K562 (cell line): ENCODE data around the gene CROCC2. TPM values are rescaled to one million over a fixed set of nuclear protein-coding genes. Genes with fewer than 3 reads are reported as not detected.

Experiments
- ATAC-seq: fragments of 200-7000 bp; cut with Tn5 transposase; 3 replicates; pipeline ENCODE4 v1.9.1; 2020; ENCODE audit warnings: moderate library complexity
- BruUV-seq: library from RNA; stranded (reverse); fragments of 400-500 nt; replicated peaks from 2 replicates; lab custom pipeline; 2021; lab: Mats Ljungman, UMichigan
- CTCF ChIA-PET: fragments of 300-600 bp; formaldehyde crosslinking; extraction: SDS; loops from one replicate; lab custom pipeline; 2021; ENCODE audit warnings: low intra/inter-chr PET ratio; lab: Yijun Ruan, JAX
- POLR2A ChIA-PET: fragments of 300-600, 350-650 bp; sonication (Branson Sonifier 250); formaldehyde crosslinking; extraction: SDS; loops from one replicate; lab custom pipeline; 2021; ENCODE audit warnings: antibody characterized with exemption, inconsistent platforms; lab: Yijun Ruan, JAX
- DNase-seq, 4 experiments: peaks; one replicate each; pipeline versions ENCODE4 v3.0.0 to v3.0.0-alpha.2; 2011 to 2018; ENCODE audit warnings: low spot score in 3 of 4, mixed read lengths in 3 of 4; ENCODE audit errors: extremely low read depth in 1 of 4
- FAIRE-seq: peaks from 2 replicates; lab custom pipeline; 2011; peaks lifted over from hg19 to GRCh38; lab: Jason Lieb, UNC
- H2AFZ ChIP-seq: 2 replicates; pipeline ENCODE4 v1.6.0; 2011; ENCODE audit warnings: low read depth, low read length, control low read depth, inconsistent platforms
- H3K27ac ChIP-seq: fragments of 200-600 bp; 3 replicates; pipeline ENCODE4 v1.8.0; 2011; ENCODE audit warnings: low read depth, mild to moderate bottlenecking, control low read depth, inconsistent platforms, low read length, moderate library complexity, mixed read lengths; ENCODE audit errors: extremely low read depth
- H3K27me3 ChIP-seq, 2 experiments: fragments of 300-600 bp in 1 of 2; 2 replicates in 1 of 2; 3 replicates in 1 of 2; pipeline versions ENCODE4 v1.6.0 to v1.8.0; 2011; ENCODE audit warnings: inconsistent platforms in 2 of 2, low read length in 2 of 2, mild to moderate bottlenecking in 1 of 2, mixed read lengths in 1 of 2, moderate library complexity in 1 of 2; ENCODE audit not compliant: control insufficient read depth in 2 of 2, insufficient read depth in 2 of 2
- H3K36me3 ChIP-seq: fragments of 300-600 bp; 3 replicates; pipeline ENCODE4 v1.8.0; 2011; ENCODE audit warnings: mild to moderate bottlenecking, low read length, inconsistent platforms; ENCODE audit not compliant: control insufficient read depth, insufficient read depth
- H3K4me1 ChIP-seq, 2 experiments: fragments of 200-600 bp in 1 of 2; replicated peaks in 1 of 2; 2 replicates in 1 of 2; 3 replicates in 1 of 2; pipeline versions ENCODE4 v1.5.1 to v1.8.0; 2011; ENCODE audit warnings: inconsistent platforms in 2 of 2, low read length in 2 of 2, mild to moderate bottlenecking in 1 of 2, mixed read lengths in 1 of 2, moderate library complexity in 1 of 2; ENCODE audit not compliant: control insufficient read depth in 2 of 2, insufficient read depth in 2 of 2
- H3K4me2 ChIP-seq: 2 replicates; pipeline ENCODE4 v1.6.1; 2011; ENCODE audit warnings: low read length, control low read depth, inconsistent platforms, mixed read lengths; ENCODE audit not compliant: insufficient read depth
- H3K4me3 ChIP-seq: fragments of 200-600 bp; sonication (generic), shearing (Covaris generic); 2 replicates; pipeline ENCODE4 v1.5.1; 2016; ENCODE audit warnings: control low read depth, inconsistent platforms
- H3K79me2 ChIP-seq: fragments of 200-600 bp; 3 replicates; pipeline ENCODE4 v1.8.0; 2011; ENCODE audit warnings: low read length, inconsistent platforms; ENCODE audit not compliant: control insufficient read depth, insufficient read depth
- H3K9ac ChIP-seq, 2 experiments: 2 replicates each; pipeline versions ENCODE4 v1.6.0 to v1.6.1; 2011; ENCODE audit warnings: low read depth in 2 of 2, low read length in 2 of 2, control low read depth in 1 of 2, inconsistent platforms in 1 of 2, mild to moderate bottlenecking in 1 of 2, mixed read lengths in 1 of 2; ENCODE audit not compliant: insufficient read depth in 1 of 2
- H3K9me1 ChIP-seq: one replicate; pipeline ENCODE4 v1.6.0; 2011; ENCODE audit warnings: inconsistent platforms, mild to moderate bottlenecking, low read length, moderate library complexity; ENCODE audit not compliant: control insufficient read depth, insufficient read depth
- H3K9me3 ChIP-seq: replicated peaks from 2 replicates; pipeline ENCODE4 v1.5.1; 2011; ENCODE audit warnings: low read depth, low read length, inconsistent platforms; ENCODE audit not compliant: control insufficient read depth, insufficient read depth
- H4K20me1 ChIP-seq: replicated peaks from 2 replicates; pipeline ENCODE4 v1.6.1; 2011; ENCODE audit warnings: low read length, inconsistent platforms, mixed read lengths; ENCODE audit not compliant: control insufficient read depth, insufficient read depth
- E2F8 ChIP-seq: fragments of 450-650 bp; IDR thresholded peaks from 2 replicates; pipeline ENCODE4 v1.7.1; 2018; ENCODE audit warnings: mild to moderate bottlenecking, low read depth; ENCODE audit not compliant: partially characterized antibody
- FOXP1 ChIP-seq: sonication (generic); formaldehyde crosslinking; IDR thresholded peaks from 2 replicates; pipeline ENCODE4 v1.8.0; 2022; ENCODE audit warnings: mild to moderate bottlenecking, missing genetic modification reagents
- MGA ChIP-seq: fragments of 450-650 bp; IDR thresholded peaks from 2 replicates; pipeline ENCODE4 v1.6.1; 2016; ENCODE audit warnings: mild to moderate bottlenecking, moderate library complexity
- ZBTB17 ChIP-seq: fragments of 450-650 bp; formaldehyde crosslinking; IDR thresholded peaks from 2 replicates; pipeline ENCODE4 v1.4.0; 2020; ENCODE audit warnings: mild to moderate bottlenecking
- ZNF316 ChIP-seq: fragments of 450-650 bp; IDR thresholded peaks from 2 replicates; pipeline ENCODE4 v1.6.1; 2016
- WGBS: fragments of 100-300 bp; shearing (Covaris generic); methylation state at CpG from one replicate; pipeline ENCODE4 v1.1.6; 2016; ENCODE audit warnings: low coverage, mixed read lengths; ENCODE audit not compliant: insufficient coverage; ENCODE audit errors: missing lambda C conversion rate; 5-methylcytosine and 5-hydroxymethylcytosine counted together
- in situ Hi-C: fragments of 300-500 bp; cut with MboI; formaldehyde crosslinking; loops from 4 replicates; pipeline ENCODE4 v1.15.0; 2018; ENCODE audit warnings: inconsistent platforms, mixed read lengths
- intact Hi-C: fragments of 100-400 bp; cut with micrococcal nuclease; formaldehyde crosslinking; loops from 2 replicates; pipeline ENCODE4 v1.14.2; 2022
- polyA plus RNA-seq, 8 experiments: library from polyadenylated mRNA; depleted of rRNA in 4 of 8; stranded (reverse) in 5 of 8; unstranded in 3 of 8; fragments of >200 nt; fragmentation: Nextera tagmentation in 2 of 8; fragmentation: Illumina TruSeq in 1 of 8; extraction: Ambion mirVana in 2 of 8; extraction: Trizol in 1 of 8; gene quantifications; 2 replicates each; pipeline versions ENCODE4 v1.2.1 to v1.2.3, GENCODE V29; 2011 to 2014; ENCODE audit warnings: inconsistent platforms in 1 of 8, missing spikeins in 1 of 8
- total RNA-seq, 7 experiments: library from RNA; depleted of rRNA in 6 of 7; stranded (reverse); fragments of >200 nt in 6 of 7; fragmentation: Illumina TruSeq in 2 of 7; extraction: Trizol in 2 of 7; gene quantifications; 2 replicates each; pipeline versions ENCODE4 v1.2.1 to v1.2.3, GENCODE V29; 2011 to 2021; ENCODE audit warnings: low replicate concordance in 1 of 7

CROCC2 gene
- total and polyA plus RNA-seq, 9 of the 15 experiments (the other 6 are each of a cell fraction or from before 2014, with no cell fraction given) = not detected

- TF ChIP-seq E2F8 = no peak
- TF ChIP-seq FOXP1 (CRISPR knock-in tag) = no peak
- no peak for TF ChIP-seq ZBTB17 (CRISPR knock-in tag)
Observed at GRCh38 chr2:240926516-240927389, 20.6 kb downstream of the CROCC2 start (continued).

- in situ Hi-C loops (no loop called here), intact Hi-C loops (no loop called here)
- Histone ChIP-seq H3K27me3 (peaks cover 0 to 51% of the 10 kb centered on the region in 2 experiments; a peak in 3 of 5 replicates), H3K9me1 (no peaks in the 10 kb centered on the region), H3K36me3 (no peaks in the 10 kb centered on the region), H2AFZ (no peak overlapping the region), H3K27ac (no peak overlapping the region), H3K9ac (no peak overlapping the region), H4K20me1 (no peaks in the 10 kb centered on the region), H3K4me2 (no peak overlapping the region), H3K9me3 (no peaks in the 10 kb centered on the region), H3K4me3 (no peak overlapping the region), H3K79me2 (no peaks in the 10 kb centered on the region), H3K4me1 (peaks cover 0 to 8% of the 10 kb centered on the region in 2 experiments; a peak in 2 of 5 replicates)
- 11% methylated on average over 7 of the region's 7 CpGs for WGBS
- POLR2A ChIA-PET = interaction anchor here (0.6 to 1.1 kb wide), 4 partner anchors 9 to 755 kb away, joined by 3 to 4 read pairs (median 3); partner anchors contain the start of gene MAB21L4
- no peak for FAIRE-seq
- no peak for ATAC-seq
- CTCF ChIA-PET = no interaction called here
- DNase-seq = no peak
- BruUV-seq = no TSS peak
- no peak for TF ChIP-seq MGA
- peak; percentile 54; the same call in 1 of the 2 replicates for TF ChIP-seq ZNF316
Observed at GRCh38 chr2:240927390-240927781, 21.2 kb downstream of the CROCC2 start.
